Body of pancreas (tissue), 4 donors: ENCODE measurements around the gene KIAA0040.

Experiments used
- POLR2A ChIP-seq, 3 donors: fragments of 450-650 bp; IDR thresholded peaks; one replicate each; pipeline ENCODE4 v1.6.1; 2016; ENCODE audit warnings: antibody characterized with exemption in 3 of 3, mild to moderate bottlenecking in 2 of 3
- TF ChIP-seq, protein P1 (sequence below), 7 experiments: fragments of 450-650 bp in 4 of 7; fragments of 200-600 bp in 3 of 7; sonication (generic) in 3 of 7; IDR thresholded peaks; one replicate each; pipeline ENCODE4 v1.5.1; 2016 to 2019; ENCODE audit warnings: antibody characterized with exemption in 7 of 7

DNA sequence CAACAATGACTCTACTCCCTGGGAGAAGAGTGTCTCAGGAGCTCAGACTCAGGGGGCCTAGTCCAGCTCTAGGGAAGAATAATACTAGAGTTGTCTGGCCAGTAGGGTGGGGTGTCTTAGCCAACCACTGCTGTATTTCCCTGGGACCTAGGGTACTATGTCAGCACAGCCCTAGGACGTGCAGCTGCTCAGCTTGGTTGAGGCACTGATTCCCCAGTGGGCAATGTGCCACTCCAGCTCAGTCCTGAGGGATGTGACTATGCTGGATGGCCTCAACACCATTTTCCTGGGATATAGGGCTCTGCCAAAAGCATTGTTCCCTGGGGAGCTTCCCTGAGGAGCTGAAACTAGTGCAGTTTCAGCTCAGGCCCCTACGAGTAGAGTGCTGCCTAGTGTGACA, 77.6 kb downstream of the KIAA0040 start:
- TF ChIP-seq, protein P1, sequence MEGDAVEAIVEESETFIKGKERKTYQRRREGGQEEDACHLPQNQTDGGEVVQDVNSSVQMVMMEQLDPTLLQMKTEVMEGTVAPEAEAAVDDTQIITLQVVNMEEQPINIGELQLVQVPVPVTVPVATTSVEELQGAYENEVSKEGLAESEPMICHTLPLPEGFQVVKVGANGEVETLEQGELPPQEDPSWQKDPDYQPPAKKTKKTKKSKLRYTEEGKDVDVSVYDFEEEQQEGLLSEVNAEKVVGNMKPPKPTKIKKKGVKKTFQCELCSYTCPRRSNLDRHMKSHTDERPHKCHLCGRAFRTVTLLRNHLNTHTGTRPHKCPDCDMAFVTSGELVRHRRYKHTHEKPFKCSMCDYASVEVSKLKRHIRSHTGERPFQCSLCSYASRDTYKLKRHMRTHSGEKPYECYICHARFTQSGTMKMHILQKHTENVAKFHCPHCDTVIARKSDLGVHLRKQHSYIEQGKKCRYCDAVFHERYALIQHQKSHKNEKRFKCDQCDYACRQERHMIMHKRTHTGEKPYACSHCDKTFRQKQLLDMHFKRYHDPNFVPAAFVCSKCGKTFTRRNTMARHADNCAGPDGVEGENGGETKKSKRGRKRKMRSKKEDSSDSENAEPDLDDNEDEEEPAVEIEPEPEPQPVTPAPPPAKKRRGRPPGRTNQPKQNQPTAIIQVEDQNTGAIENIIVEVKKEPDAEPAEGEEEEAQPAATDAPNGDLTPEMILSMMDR (IDR thresholded peaks at IDR 0.05): no peak
- no peak for TF ChIP-seq POLR2A (IDR thresholded peaks at IDR 0.05)
